Dedifferentiated amniotic fluid mesenchymal stem cell (primary cell): ENCODE measurements around the gene ENOX2.

Experiments used
- DNase-seq: peaks from one replicate; pipeline ENCODE4 v3.0.0-alpha.2; 2016; ENCODE audit errors: extremely low spot score

Gene ENOX2

GRCh38 chrX:130885508-130885907, 17.5 kb downstream of the ENOX2 start:
- no peak for DNase-seq

GRCh38 chrX:130884627-130885026, 18.4 kb downstream of the ENOX2 start:
- DNase-seq, result no peak

- no peak for DNase-seq
Observed at GRCh38 chrX:130879869-130880268, 23.1 kb downstream of the ENOX2 start.

- peak; percentile 65 for DNase-seq
Observed at GRCh38 chrX:130878350-130879341, 24.4 kb downstream of the ENOX2 start.

- no peak for DNase-seq
Observed at GRCh38 chrX:130877892-130878341, 25.1 kb downstream of the ENOX2 start.

GRCh38 chrX:130876226-130876625, 26.8 kb downstream of the ENOX2 start:
- no peak for DNase-seq

GRCh38 chrX:130874751-130875150, 28.3 kb downstream of the ENOX2 start:
- DNase-seq, result no peak

- DNase-seq, result no peak
Observed at GRCh38 chrX:130869239-130869638, 33.8 kb downstream of the ENOX2 start.

GRCh38 chrX:130861462-130861861, 41.5 kb downstream of the ENOX2 start:
- DNase-seq, result no peak

GRCh38 chrX:130857207-130857606, 45.8 kb downstream of the ENOX2 start:
- DNase-seq, result no peak

GRCh38 chrX:130851569-130851968, 51.4 kb downstream of the ENOX2 start:
- no peak for DNase-seq

GRCh38 chrX:130848763-130849162, 54.2 kb downstream of the ENOX2 start:
- no peak for DNase-seq

GRCh38 chrX:130846746-130847145, 56.3 kb downstream of the ENOX2 start:
- DNase-seq, result no peak

- DNase-seq, result no peak
Observed at GRCh38 chrX:130841776-130842175, 61.2 kb downstream of the ENOX2 start.

GRCh38 chrX:130840345-130840744, 62.7 kb downstream of the ENOX2 start:
- DNase-seq, result no peak

- DNase-seq, result no peak
Observed at GRCh38 chrX:130836447-130836846, 66.6 kb downstream of the ENOX2 start.

GRCh38 chrX:130834830-130835229, 68.2 kb downstream of the ENOX2 start:
- no peak for DNase-seq

GRCh38 chrX:130834149-130834548, 68.9 kb downstream of the ENOX2 start:
- DNase-seq, result no peak

GRCh38 chrX:130831347-130831722, 71.7 kb downstream of the ENOX2 start:
- DNase-seq, result no peak

- no peak for DNase-seq
Observed at GRCh38 chrX:130830599-130831346, 72.2 kb downstream of the ENOX2 start.

- no peak for DNase-seq
Observed at GRCh38 chrX:130829526-130830515, 73.2 kb downstream of the ENOX2 start.
